AG09309 (cell line): ENCODE measurements around the gene LCA5.

Experiments
- DNase-seq: peaks from one replicate; pipeline ENCODE4 v3.0.0-alpha.2; 2010; ENCODE audit warnings: low read depth
- H3K4me3 ChIP-seq: 2 replicates; pipeline ENCODE4 v1.5.1; 2011; ENCODE audit warnings: mild to moderate bottlenecking, low read depth, low read length, moderate library complexity; ENCODE audit not compliant: control insufficient read depth
- TF ChIP-seq, protein P1 (sequence below): IDR thresholded peaks from 2 replicates; pipeline ENCODE4 v1.5.1; 2011; ENCODE audit warnings: mild to moderate bottlenecking, low read depth, low read length, inconsistent platforms; ENCODE audit not compliant: insufficient read depth, control insufficient read depth; ENCODE audit errors: missing control alignments

LCA5 gene

DNA sequence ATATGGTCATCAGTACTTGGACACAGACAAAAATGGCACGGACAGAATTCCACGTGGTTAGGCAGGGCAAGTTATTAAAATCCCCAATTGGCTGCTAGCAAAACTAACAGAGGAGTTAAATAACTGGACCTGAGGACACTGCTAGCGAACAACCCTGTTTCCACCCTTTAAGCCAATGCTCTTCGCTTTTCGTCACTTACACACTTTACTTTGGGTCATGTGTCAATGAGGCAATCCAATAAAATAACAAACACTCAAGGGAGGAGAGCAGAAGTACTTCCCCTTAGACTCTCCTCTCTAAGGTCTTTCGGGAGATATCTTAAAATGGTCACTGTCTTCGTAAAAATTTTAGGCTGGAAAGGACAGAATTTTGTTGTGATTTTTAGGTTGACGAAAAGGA lies 68.6 kb downstream of the LCA5 start:
- TF ChIP-seq, protein P1, sequence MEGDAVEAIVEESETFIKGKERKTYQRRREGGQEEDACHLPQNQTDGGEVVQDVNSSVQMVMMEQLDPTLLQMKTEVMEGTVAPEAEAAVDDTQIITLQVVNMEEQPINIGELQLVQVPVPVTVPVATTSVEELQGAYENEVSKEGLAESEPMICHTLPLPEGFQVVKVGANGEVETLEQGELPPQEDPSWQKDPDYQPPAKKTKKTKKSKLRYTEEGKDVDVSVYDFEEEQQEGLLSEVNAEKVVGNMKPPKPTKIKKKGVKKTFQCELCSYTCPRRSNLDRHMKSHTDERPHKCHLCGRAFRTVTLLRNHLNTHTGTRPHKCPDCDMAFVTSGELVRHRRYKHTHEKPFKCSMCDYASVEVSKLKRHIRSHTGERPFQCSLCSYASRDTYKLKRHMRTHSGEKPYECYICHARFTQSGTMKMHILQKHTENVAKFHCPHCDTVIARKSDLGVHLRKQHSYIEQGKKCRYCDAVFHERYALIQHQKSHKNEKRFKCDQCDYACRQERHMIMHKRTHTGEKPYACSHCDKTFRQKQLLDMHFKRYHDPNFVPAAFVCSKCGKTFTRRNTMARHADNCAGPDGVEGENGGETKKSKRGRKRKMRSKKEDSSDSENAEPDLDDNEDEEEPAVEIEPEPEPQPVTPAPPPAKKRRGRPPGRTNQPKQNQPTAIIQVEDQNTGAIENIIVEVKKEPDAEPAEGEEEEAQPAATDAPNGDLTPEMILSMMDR: no peak
- no peak for DNase-seq
- H3K4me3 ChIP-seq: no peak overlapping the region

- H3K4me3 ChIP-seq: no peak overlapping the region
- TF ChIP-seq, protein P1: no peak
- no peak for DNase-seq
Measured at GRCh38 chr6:79468116-79468515, 69.1 kb downstream of the LCA5 start.

DNA sequence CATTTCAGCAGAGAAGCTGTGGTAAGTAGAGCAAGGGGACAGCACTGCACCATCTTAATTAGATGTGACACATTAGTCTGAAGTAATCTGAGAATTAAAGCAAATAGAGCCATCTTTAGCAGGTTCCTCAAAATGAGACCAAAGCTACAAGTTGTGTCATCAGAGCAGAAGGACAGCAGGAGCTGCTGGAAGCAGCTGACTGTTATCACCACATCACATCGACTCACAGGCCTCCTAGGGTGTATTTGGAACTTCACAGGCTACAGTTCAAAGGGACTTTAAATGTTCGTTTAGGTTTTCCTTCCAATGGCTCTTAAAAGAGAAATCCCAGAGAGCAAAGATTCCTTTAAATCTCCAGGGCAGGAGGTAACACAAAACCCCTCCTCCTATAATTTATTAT lies 69.5 kb downstream of the LCA5 start:
- TF ChIP-seq, protein P1: no peak
- no peak for DNase-seq
- H3K4me3 ChIP-seq: no peak overlapping the region

GRCh38 chr6:79466207-79466834 lies 70.9 kb downstream of the LCA5 start:
- TF ChIP-seq, protein P1: peak; percentile 32
- DNase-seq: no peak
- H3K4me3 ChIP-seq: no peak overlapping the region

- no peak overlapping the region for H3K4me3 ChIP-seq
- DNase-seq: no peak
- TF ChIP-seq, protein P1: no peak
Measured at GRCh38 chr6:79465381-79465780, 71.8 kb downstream of the LCA5 start.

GRCh38 chr6:79463621-79464050 lies 73.6 kb downstream of the LCA5 start:
- no peak for DNase-seq
- no peak overlapping the region for H3K4me3 ChIP-seq
- TF ChIP-seq, protein P1: no peak
